NCI-H446 (cell line): ENCODE data around the gene LMLN.
A peak's percentile ranks its signal among the peaks of the same experiment; 100 is the strongest.
"Not testable (repeated sequence)": the region's sequence is repeated elsewhere in the genome, so short reads cannot be mapped to it uniquely, and the experiment has no call there.

Experiments used
- DNase-seq, 2 experiments: peaks; one replicate each; lab custom pipeline; 2025; lab: John Stamatoyannopoulos, UW

LMLN gene

GRCh38 chr3:197959891-197960693 lies at the start of gene LMLN:
Gene LMLN (plus strand): TSS chr3:197960217. CDS start chr3:197960246, 29 bp downstream.
- peak; percentile 95 to 99 for DNase-seq

- no peak for DNase-seq
These were observed 47.1 kb upstream of the LMLN start for GRCh38 chr3:197912741-197913476.

- no peak for DNase-seq
These were observed 46.2 kb upstream of the LMLN start for GRCh38 chr3:197913641-197914380.

- not testable (repeated sequence) for DNase-seq
These were observed 38.4 kb upstream of the LMLN start for GRCh38 chr3:197921429-197922275.

GRCh38 chr3:197926418-197926817 lies 33.6 kb upstream of the LMLN start:
- DNase-seq: no peak

GRCh38 chr3:197927578-197927977 lies 32.4 kb upstream of the LMLN start:
- DNase-seq: not testable (repeated sequence)

GRCh38 chr3:197936819-197937384 lies 23.1 kb upstream of the LMLN start:
- no peak for DNase-seq

- no peak for DNase-seq
These were observed 19.2 kb upstream of the LMLN start for GRCh38 chr3:197940745-197941384.

GRCh38 chr3:197942956-197943556 lies 17.0 kb upstream of the LMLN start:
- peak; percentile 46 to 63 for DNase-seq

GRCh38 chr3:197949191-197949777 lies 10.7 kb upstream of the LMLN start:
- DNase-seq: no peak

GRCh38 chr3:197949778-197950676 lies 10.0 kb upstream of the LMLN start, which contains the start of gene RPL35A:
Gene RPL35A (plus strand): TSS chr3:197950190. CDS start chr3:197950968, 778 bp downstream.
- peak; percentile 99 for DNase-seq

GRCh38 chr3:197950677-197951061 lies 9.3 kb upstream of the LMLN start:
- no peak for DNase-seq

GRCh38 chr3:197951392-197951990 lies 8.5 kb upstream of the LMLN start:
- no peak for DNase-seq

GRCh38 chr3:197952440-197952839 lies 7.6 kb upstream of the LMLN start:
- DNase-seq: no peak

GRCh38 chr3:197953325-197953724 lies 6.7 kb upstream of the LMLN start:
- DNase-seq: no peak

- DNase-seq: no peak
These were observed 6.1 kb upstream of the LMLN start for GRCh38 chr3:197953881-197954280.

GRCh38 chr3:197955892-197956477 lies 4.0 kb upstream of the LMLN start:
- no peak for DNase-seq

GRCh38 chr3:197956626-197956988 lies 3.4 kb upstream of the LMLN start:
- DNase-seq: no peak
